Naive B cell (primary cell): ENCODE results near the gene DGKD. TPM values are rescaled to one million over a fixed set of nuclear protein-coding genes. Genes with fewer than 3 reads are reported as not detected.

Experiments used
- ATAC-seq, 2 donors: fragments of 150-1000 bp; cut with Tn5 transposase; 2 replicates each; pipeline ENCODE4 v1.10.0; 2021; ENCODE audit warnings: low read depth in 2 of 2, mild to moderate bottlenecking in 2 of 2, moderate library complexity in 2 of 2
- DNase-seq: peaks from one replicate; pipeline ENCODE4 v3.0.0; 2022
- H3K27ac Mint-ChIP-seq, 6 donors: one replicate each; pipeline ENCODE4 v1.8.0; 2020 to 2022; ENCODE audit warnings: mild to moderate bottlenecking in 6 of 6, mixed read lengths in 6 of 6, moderate library complexity in 5 of 6, inconsistent platforms in 2 of 6
- H3K27me3 Mint-ChIP-seq, 3 donors: one replicate each; pipeline ENCODE4 v1.8.0; 2021 to 2022; ENCODE audit warnings: mixed read lengths in 3 of 3, mild to moderate bottlenecking in 1 of 3
- H3K36me3 Mint-ChIP-seq, 2 donors: one replicate each; pipeline ENCODE4 v1.8.0; 2020 to 2022; ENCODE audit warnings: mixed read lengths in 2 of 2, inconsistent platforms in 1 of 2, mild to moderate bottlenecking in 1 of 2
- H3K4me1 Mint-ChIP-seq, 3 donors: one replicate each; pipeline ENCODE4 v1.8.0; 2020 to 2022; ENCODE audit warnings: mixed read lengths in 3 of 3, inconsistent platforms in 1 of 3, mild to moderate bottlenecking in 1 of 3, moderate library complexity in 1 of 3
- H3K4me3 Mint-ChIP-seq, 8 donors: one replicate each; pipeline ENCODE4 v1.8.0; 2020 to 2022; ENCODE audit warnings: mild to moderate bottlenecking in 8 of 8, mixed read lengths in 8 of 8, moderate library complexity in 8 of 8, inconsistent platforms in 2 of 8
- H3K9me3 Mint-ChIP-seq, 7 donors: one replicate each; pipeline ENCODE4 v1.8.0; 2020 to 2022; ENCODE audit warnings: mixed read lengths in 7 of 7, mild to moderate bottlenecking in 5 of 7, inconsistent platforms in 2 of 7, moderate library complexity in 1 of 7
- polyA plus RNA-seq, 6 donors: library from polyadenylated mRNA; unstranded; fragments of 300-500 nt; fragmentation: Illumina TruSeq; gene quantifications; one replicate each; pipeline ENCODE4 v1.2.3, GENCODE V29; 2021; ENCODE audit warnings: low read depth in 6 of 6

Gene DGKD
- polyA plus RNA-seq, 6 donors from 2014 or later, result 38.0 to 111 (median 67.7) TPM

DNA sequence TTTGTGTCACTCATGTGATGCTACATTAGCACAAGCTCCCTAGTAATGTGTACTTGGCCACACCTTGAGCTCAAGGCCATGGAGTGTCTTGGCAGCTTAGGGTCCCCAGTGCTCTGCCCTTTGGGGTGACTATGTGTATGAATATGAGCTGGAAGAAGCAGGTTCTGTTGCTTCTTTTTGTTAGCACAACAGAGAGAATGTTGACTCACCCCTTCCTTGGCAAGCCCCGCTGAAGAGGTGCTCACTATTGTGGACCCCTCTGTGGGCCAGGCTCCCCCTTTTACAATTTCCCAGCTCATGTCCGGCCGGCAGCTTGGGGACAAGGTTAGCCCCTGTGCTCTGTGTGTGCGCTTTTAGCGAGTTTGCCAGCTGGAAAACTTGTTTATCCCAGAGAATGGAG, 48.1 kb downstream of the DGKD start:
- H3K27ac Mint-ChIP-seq, result peak overlapping the region in 5 of 6 donors; percentile 42 to 95 (median 80)
- H3K27me3 Mint-ChIP-seq, result no peaks in the 10 kb centered on the region
- H3K4me3 Mint-ChIP-seq, result no peak overlapping the region
- H3K4me1 Mint-ChIP-seq, result peaks cover 38 to 76% (median 60%) of the 10 kb centered on the region in 3 donors
- DNase-seq (no peak), ATAC-seq (no peak)
- peaks cover 0 to 2% (median 0%) of the 10 kb centered on the region in 7 donors for H3K9me3 Mint-ChIP-seq
- H3K36me3 Mint-ChIP-seq, result peaks cover 5 to 8% of the 10 kb centered on the region in 2 donors

DNA sequence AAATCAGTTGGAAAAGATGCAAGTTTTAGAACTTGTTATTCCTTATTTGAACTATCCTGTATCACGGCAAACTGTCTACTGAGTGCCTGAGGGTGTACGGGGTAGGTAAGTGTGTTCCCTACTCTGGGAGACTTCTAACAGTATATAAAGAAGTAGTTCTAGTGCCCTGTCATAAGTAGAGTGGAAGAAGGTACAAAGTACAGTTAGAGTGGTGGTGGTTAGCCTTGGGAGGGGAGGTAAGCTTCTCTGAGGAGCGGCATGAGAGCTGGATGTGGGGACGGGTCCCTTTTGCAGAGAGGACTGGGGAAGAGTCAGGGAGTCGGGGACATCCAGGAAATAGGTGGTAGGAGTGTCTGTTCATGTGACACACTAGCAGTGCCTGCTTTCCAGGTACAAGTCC, 48.5 kb downstream of the DGKD start:
- DNase-seq (no peak), ATAC-seq (no peak)
- Mint-ChIP-seq H3K36me3 (peaks cover 5 to 8% of the 10 kb centered on the region in 2 donors), H3K9me3 (no peaks in the 10 kb centered on the region), H3K27ac (peak overlapping the region in 4 of 6 donors; percentile 62 to 95 (median 72)), H3K27me3 (no peaks in the 10 kb centered on the region), H3K4me3 (no peak overlapping the region), H3K4me1 (peaks cover 33 to 74% (median 56%) of the 10 kb centered on the region in 3 donors)

DNA sequence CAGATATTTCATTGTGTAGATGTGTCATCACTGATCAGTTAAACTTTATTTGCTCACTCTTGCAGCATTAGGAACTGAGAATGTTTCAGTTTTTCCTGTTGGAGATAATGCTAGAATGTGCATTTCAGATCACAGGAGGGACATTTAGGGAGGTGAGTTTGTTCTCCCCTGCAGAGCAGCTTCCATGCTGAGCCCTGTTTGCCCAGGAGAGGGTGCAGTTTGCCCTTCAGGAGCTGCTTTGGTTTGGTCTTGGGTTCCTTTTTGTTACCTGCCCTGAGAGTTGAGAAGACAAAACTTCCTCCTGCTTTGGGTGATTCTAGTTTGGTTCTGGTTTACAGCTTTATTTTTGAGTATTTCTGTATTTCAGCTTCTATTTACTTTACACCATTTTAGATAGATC, 49.9 kb downstream of the DGKD start:
- peak overlapping the region; percentile 86 to 94 (median 89) for H3K27ac Mint-ChIP-seq
- peak overlapping the region in 1 of 8 donors; percentile 23 for H3K4me3 Mint-ChIP-seq
- no peaks in the 10 kb centered on the region for H3K27me3 Mint-ChIP-seq
- peaks cover 44 to 74% (median 56%) of the 10 kb centered on the region in 3 donors for H3K4me1 Mint-ChIP-seq
- peaks cover 5 to 16% of the 10 kb centered on the region in 2 donors for H3K36me3 Mint-ChIP-seq
- ATAC-seq, result peak; percentile 82 to 89
- DNase-seq, result peak; percentile 64
- H3K9me3 Mint-ChIP-seq, result no peaks in the 10 kb centered on the region

DNA sequence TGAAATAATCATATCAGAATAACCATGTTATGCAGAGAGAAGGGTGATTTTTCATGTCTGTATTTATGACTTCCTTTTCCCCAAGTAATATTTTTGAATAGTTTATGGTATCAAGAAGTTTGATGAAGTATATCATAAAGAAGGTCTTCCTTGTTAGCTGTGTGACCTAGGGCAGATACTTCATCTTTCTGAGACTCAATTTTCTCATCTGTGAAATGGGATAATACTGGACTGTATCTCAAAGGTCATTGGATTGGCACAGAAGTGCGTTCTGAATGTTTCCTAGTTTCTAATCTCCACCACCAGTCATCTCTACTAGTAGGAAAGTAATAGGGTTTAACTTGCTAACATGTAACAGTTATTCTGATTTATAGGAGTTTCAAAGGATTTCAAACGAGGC, 52.6 kb downstream of the DGKD start:
- H3K36me3 Mint-ChIP-seq, result peaks cover 6 to 28% of the 10 kb centered on the region in 2 donors
- no peaks in the 10 kb centered on the region for H3K27me3 Mint-ChIP-seq
- H3K4me1 Mint-ChIP-seq, result peaks cover 51 to 75% (median 65%) of the 10 kb centered on the region in 3 donors
- DNase-seq (no peak), ATAC-seq (no peak)
- peak overlapping the region in 1 of 8 donors; percentile 8 for H3K4me3 Mint-ChIP-seq
- H3K27ac Mint-ChIP-seq, result peak overlapping the region in 5 of 6 donors; percentile 78 to 97 (median 91)
- H3K9me3 Mint-ChIP-seq, result peaks cover 0 to 8% (median 7%) of the 10 kb centered on the region in 7 donors

DNA sequence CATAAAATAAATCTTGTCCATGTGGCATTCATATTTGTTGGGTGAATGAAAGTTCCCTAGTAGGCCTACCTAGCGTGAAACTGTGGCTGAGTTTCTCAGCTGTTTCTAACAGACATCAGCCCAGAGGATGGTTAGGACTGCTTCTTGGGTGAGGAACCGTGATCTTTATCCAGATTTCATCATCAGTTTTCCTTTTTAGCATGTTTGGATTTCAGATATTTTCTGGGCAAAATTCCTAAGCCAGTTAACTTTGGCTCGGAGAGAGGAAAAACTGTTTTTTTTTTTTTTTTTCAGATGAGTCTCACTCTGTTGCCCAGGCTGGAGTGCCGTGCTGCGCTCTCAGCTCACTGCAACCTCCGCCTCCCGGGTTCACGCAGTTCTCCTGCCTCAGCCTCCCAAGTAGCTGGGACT, 53.5 kb downstream of the DGKD start:
- Mint-ChIP-seq H3K27ac (peak overlapping the region in 5 of 6 donors; percentile 44 to 97 (median 92)), H3K27me3 (no peaks in the 10 kb centered on the region), H3K9me3 (peaks cover 0 to 9% (median 7%) of the 10 kb centered on the region in 7 donors), H3K4me1 (peaks cover 53 to 66% (median 62%) of the 10 kb centered on the region in 3 donors), H3K36me3 (peaks cover 14 to 37% of the 10 kb centered on the region in 2 donors), H3K4me3 (peak overlapping the region in 2 of 8 donors; percentile 61 to 76)
- ATAC-seq (no peak), DNase-seq (no peak)

DNA sequence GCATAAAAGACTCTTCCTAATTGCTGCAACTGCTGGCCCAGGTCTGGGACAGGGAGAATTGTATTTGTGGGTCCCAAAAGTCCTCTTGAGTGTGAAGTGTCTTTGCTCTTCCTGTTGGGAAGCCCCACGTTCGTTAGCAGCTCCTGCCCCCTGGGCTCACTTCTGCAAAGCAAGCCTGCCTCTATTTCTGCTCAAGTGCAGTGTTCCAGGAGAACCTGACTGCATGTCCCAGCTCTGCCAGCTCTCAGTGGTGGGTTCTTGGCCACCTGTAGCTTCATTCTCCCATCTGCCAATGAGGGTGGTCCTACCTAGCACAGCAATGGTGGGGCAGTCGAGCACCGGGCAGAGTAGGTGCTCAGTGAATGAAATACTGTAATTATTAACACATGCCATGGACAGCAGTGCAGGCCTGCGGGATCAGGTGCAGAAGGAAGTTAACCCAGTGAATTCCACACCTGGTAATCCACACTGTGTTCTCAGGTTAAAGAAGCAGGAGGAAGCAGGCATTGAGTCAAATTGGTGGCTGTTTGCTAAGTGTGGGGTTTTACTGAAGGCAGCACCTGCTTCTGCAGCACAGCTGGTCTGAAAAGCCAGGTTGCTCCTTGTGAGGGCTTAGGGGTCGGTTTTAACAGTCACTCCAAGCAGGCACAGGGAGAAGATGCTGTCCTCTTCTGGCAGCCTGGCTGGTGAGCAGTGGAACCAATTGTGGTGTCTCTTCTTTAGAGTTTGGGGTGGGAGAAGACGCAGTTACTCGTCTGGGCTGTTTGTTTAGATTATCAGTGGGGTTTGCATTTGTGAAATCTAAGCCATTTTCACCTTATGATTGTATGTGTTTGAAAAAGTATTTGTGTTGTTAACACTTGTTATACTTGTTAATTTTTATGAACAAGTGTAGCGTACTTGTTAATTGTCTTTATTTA, 54.3 kb downstream of the DGKD start:
- Mint-ChIP-seq H3K4me1 (peaks cover 56 to 71% (median 63%) of the 10 kb centered on the region in 3 donors), H3K27me3 (no peaks in the 10 kb centered on the region), H3K36me3 (peaks cover 17 to 42% of the 10 kb centered on the region in 2 donors), H3K27ac (peak overlapping the region; percentile 81 to 97 (median 90)), H3K4me3 (peak overlapping the region in 7 of 8 donors; percentile 21 to 78 (median 61)), H3K9me3 (peaks cover 0 to 9% (median 8%) of the 10 kb centered on the region in 7 donors)
- ATAC-seq (peak in 1 of 2 donors; percentile 18), DNase-seq (no peak)

DNA sequence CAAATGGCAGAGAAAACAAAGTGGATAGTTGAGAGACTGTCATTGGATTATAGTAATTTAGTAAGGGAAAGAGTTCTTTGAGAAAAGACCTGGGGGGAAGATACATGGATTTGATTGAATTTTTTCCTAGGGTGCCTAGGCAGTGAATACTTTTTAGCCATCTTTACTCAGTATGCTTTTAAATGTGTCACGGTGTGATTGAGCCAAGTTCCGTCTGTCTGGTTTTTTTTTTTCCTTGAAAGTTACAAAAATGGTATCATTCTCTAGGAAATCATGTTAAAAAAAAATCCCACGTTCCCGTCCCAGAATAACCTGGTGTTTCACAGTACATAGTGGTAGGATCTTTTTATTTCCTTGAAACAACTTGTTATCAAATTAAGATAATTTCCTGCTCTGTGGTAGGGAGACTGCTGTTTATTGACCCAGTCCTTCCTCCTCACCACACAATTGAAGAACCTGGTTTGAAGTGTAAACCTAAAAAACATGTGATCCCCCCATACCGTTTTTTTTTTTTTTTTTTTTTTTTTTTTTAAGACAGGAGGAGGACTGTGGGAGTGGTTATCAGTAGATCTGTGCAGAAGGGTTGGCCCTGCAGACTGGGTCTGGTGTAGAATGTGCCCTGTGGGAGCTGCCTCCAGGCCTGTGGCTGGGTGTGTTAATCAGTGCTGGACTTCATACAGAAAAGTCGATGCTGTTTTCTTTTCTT, 55.1 kb downstream of the DGKD start:
- DNase-seq (peak; percentile 56), ATAC-seq (peak; percentile 85 to 87)
- Mint-ChIP-seq H3K4me3 (peak overlapping the region; percentile 55 to 85 (median 74)), H3K27ac (peak overlapping the region; percentile 78 to 97 (median 90)), H3K36me3 (peaks cover 17 to 40% of the 10 kb centered on the region in 2 donors), H3K4me1 (peaks cover 55 to 70% (median 61%) of the 10 kb centered on the region in 3 donors), H3K9me3 (peaks cover 0 to 9% (median 8%) of the 10 kb centered on the region in 7 donors), H3K27me3 (no peaks in the 10 kb centered on the region)

DNA sequence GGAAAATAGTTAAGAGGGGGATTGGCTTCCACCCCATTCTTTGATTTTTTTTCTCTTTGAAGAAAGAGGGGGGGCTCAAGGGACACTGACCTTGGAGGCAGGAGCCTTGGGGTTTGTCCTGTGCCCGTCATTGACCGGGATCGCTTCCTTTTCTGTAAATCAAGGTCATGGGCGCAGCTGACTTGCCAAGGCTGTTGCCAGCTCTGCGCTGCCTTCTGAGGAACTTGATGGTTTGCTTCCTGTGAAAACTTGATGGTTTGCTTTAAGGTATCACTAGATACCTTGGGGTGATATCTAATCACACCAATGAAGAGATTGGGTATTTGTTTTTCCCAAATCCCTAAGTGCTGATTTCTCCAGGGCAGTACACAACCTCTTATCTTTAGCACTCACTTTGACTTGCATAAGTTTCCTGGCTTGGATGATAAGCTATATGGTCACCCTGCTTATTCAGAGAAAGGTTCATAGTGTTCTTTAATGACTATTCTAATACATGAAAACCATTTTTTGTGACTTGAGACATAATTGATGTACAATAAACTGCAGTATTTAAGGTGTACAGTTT, 56.0 kb downstream of the DGKD start:
- no peak for ATAC-seq
- peaks cover 0 to 9% (median 8%) of the 10 kb centered on the region in 7 donors for H3K9me3 Mint-ChIP-seq
- peak overlapping the region; percentile 15 to 85 (median 66) for H3K4me3 Mint-ChIP-seq
- DNase-seq, result no peak
- peak overlapping the region in 5 of 6 donors; percentile 77 to 94 (median 88) for H3K27ac Mint-ChIP-seq
- no peaks in the 10 kb centered on the region for H3K27me3 Mint-ChIP-seq
- H3K36me3 Mint-ChIP-seq, result peaks cover 17 to 34% of the 10 kb centered on the region in 2 donors
- peaks cover 55 to 74% (median 62%) of the 10 kb centered on the region in 3 donors for H3K4me1 Mint-ChIP-seq

DNA sequence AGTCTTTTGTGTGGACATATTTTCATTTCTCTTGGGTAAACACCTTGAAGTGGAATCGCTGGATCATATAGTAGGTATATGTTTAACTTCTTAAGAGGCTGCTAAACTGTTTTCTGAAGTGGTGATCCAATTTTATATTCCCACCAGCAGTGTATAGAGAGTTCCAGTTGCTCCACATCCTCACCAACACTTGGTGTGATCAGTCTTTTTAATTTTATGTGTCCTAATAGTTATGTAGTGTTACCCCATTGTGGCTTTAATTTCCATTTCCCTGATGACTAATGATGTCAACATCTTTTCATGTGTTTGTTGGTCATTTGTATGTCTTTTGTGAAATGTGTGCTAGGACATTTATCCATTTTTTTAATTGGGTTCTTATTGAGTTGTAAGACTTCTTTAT, 56.9 kb downstream of the DGKD start:
- Mint-ChIP-seq H3K4me3 (peak overlapping the region in 1 of 8 donors; percentile 55), H3K36me3 (peaks cover 17 to 34% of the 10 kb centered on the region in 2 donors), H3K27ac (peak overlapping the region in 3 of 6 donors; percentile 77 to 90 (median 88))

DNA sequence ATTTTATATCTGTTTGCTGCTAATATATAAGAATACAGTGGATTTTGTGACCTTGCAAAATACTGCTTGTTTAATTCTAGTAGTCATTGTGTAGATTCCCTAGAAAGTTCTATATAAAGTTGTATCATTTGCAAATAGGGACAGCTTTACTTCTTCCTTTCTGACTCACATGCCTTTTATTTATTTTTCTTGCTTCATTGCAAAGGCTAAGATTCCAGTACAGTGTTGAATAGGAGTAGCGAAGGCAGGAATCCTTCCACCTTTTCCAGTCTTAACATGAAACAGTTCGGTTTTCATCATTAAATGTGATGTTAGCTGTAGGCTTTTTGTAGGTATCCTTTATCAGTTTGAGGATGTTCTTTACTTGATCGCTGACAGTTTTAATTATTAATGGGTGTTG, 58.1 kb downstream of the DGKD start:
- Mint-ChIP-seq H3K27ac (peak overlapping the region in 3 of 6 donors; percentile 32 to 95 (median 87)), H3K4me3 (no peak overlapping the region), H3K9me3 (peaks cover 0 to 9% (median 8%) of the 10 kb centered on the region in 7 donors), H3K36me3 (peaks cover 17 to 34% of the 10 kb centered on the region in 2 donors), H3K27me3 (no peaks in the 10 kb centered on the region), H3K4me1 (peaks cover 68 to 86% (median 74%) of the 10 kb centered on the region in 3 donors)
- no peak for DNase-seq
- ATAC-seq, result no peak

More for the DNA sequence above, 56.9 kb downstream of the DGKD start:
- DNase-seq, result no peak
- H3K27me3 Mint-ChIP-seq, result no peaks in the 10 kb centered on the region
- peaks cover 59 to 83% (median 67%) of the 10 kb centered on the region in 3 donors for H3K4me1 Mint-ChIP-seq
- H3K9me3 Mint-ChIP-seq, result peaks cover 0 to 9% (median 8%) of the 10 kb centered on the region in 7 donors
- ATAC-seq, result no peak

DNA sequence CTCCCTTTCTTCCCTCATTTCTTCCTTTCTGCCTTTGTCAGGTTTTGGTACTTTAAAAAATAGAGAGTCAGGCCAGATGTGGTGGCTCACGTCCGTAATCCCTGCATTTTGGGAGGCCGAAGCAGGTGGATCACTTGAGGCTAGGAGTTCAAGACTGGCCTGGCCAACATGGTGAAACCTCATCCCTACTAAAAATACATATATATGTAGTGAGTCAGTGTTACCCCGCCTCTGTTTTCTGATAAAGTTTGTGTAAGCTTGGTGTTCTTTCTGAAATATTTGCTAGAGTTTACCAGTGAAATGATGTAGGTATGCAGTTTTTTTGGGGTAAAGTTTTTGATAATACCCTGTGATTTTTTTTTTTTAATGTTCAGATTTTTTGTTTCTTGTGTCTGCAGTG, 58.8 kb downstream of the DGKD start:
- Mint-ChIP-seq H3K4me3 (peak overlapping the region in 2 of 8 donors; percentile 27 to 65), H3K4me1 (peaks cover 72 to 88% (median 80%) of the 10 kb centered on the region in 3 donors), H3K27ac (peak overlapping the region in 5 of 6 donors; percentile 33 to 95 (median 85)), H3K36me3 (peaks cover 17 to 33% of the 10 kb centered on the region in 2 donors), H3K27me3 (no peaks in the 10 kb centered on the region), H3K9me3 (peaks cover 0 to 9% (median 8%) of the 10 kb centered on the region in 7 donors)
- ATAC-seq (no peak), DNase-seq (no peak)

DNA sequence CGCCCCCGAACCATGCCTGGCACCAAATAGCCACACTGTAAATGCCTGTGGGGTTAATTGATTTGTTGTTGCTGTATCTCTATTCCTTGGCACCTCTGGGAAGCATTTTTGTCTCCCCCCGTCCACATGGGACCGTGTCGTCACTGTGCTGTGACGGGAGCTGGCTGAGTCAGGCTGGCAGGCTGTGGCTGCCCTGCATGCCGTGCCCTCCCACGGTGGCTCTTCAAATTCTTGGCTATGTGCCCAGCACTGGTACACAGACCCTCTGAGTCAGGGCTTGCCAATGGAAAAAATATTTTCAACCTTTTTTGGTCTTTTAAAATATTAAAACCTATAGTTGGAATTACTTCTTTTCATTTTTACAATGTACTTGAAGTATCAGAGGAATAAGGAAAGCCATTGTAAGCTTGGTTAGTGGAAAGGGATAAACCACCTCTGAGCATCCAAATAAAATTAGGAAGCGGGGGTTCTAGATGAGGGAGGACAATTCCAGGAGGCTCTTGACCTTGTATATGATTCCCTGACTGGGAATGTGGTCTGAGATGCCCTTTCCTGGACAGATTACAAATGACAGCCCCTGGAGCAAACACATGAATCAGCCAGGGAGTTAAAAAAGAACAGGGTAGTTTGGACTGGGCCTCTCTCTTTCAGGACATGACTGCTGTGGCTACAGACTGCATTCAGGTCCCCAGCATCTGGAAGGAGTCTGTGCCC, 59.4 kb downstream of the DGKD start:
- DNase-seq, result no peak
- H3K27me3 Mint-ChIP-seq, result no peaks in the 10 kb centered on the region
- H3K36me3 Mint-ChIP-seq, result peaks cover 17 to 27% of the 10 kb centered on the region in 2 donors
- peak overlapping the region in 4 of 6 donors; percentile 27 to 95 (median 74) for H3K27ac Mint-ChIP-seq
- H3K9me3 Mint-ChIP-seq, result peaks cover 0 to 9% (median 8%) of the 10 kb centered on the region in 7 donors
- peaks cover 72 to 88% (median 80%) of the 10 kb centered on the region in 3 donors for H3K4me1 Mint-ChIP-seq
- ATAC-seq, result no peak
- peak overlapping the region in 1 of 8 donors; percentile 25 for H3K4me3 Mint-ChIP-seq
